CD4-positive, alpha-beta T cell (primary cell): ENCODE results near the gene MIOX. TPM values are rescaled to one million over a fixed set of nuclear protein-coding genes. Genes with fewer than 3 reads are reported as not detected.
A peak's percentile ranks its signal among the peaks of the same experiment; 100 is the strongest.

ENCODE experiments used
- ATAC-seq: fragments of 200-7000 bp; cut with Tn5 transposase; one replicate; pipeline ENCODE4 v1.10.0; 2022; ENCODE audit warnings: mild to moderate bottlenecking; ENCODE audit not compliant: poor library complexity
- CTCF ChIA-PET: fragments of 350-600 bp; sonication (Branson Sonifier 250); formaldehyde crosslinking; loops from one replicate; lab custom pipeline; 2021; ENCODE audit warnings: antibody characterized with exemption, inconsistent platforms; lab: Charles Lee
- POLR2A ChIA-PET: fragments of 350-600 bp; sonication (Branson Sonifier 250); formaldehyde crosslinking; loops from one replicate; lab custom pipeline; 2021; ENCODE audit warnings: antibody characterized with exemption, inconsistent platforms; lab: Charles Lee
- DNase-seq, 14 experiments: peaks; one replicate each; pipeline ENCODE4 v3.0.0-alpha.2; 2013 to 2020; ENCODE audit warnings: mixed read lengths in 2 of 14
- H3K27ac ChIP-seq, 2 donors: one replicate each; pipeline versions ENCODE4 v1.5.1 to v1.7.0; 2013; ENCODE audit warnings: low read length in 2 of 2, low read depth in 1 of 2, mild to moderate bottlenecking in 1 of 2
- H3K27me3 ChIP-seq, 2 experiments: 1 replicate in 1 of 2; 2 replicates in 1 of 2; pipeline versions ENCODE4 v1.6.1 to v1.7.0; 2013; ENCODE audit warnings: low read length in 2 of 2, control low read depth in 1 of 2, mild to moderate bottlenecking in 1 of 2, moderate library complexity in 1 of 2; ENCODE audit not compliant: insufficient read depth in 2 of 2, control insufficient read depth in 1 of 2
- H3K36me3 ChIP-seq: one replicate; pipeline ENCODE4 v1.6.1; 2013; ENCODE audit warnings: low read length, control low read depth; ENCODE audit not compliant: insufficient read depth
- H3K4me1 ChIP-seq: one replicate; pipeline ENCODE4 v1.6.1; 2013; ENCODE audit warnings: low read length, control low read depth; ENCODE audit not compliant: insufficient read depth
- H3K4me3 ChIP-seq: one replicate; pipeline ENCODE4 v1.5.1; 2013; ENCODE audit warnings: mild to moderate bottlenecking, low read length, moderate library complexity
- H3K9me3 ChIP-seq, 2 experiments: 1 replicate in 1 of 2; 2 replicates in 1 of 2; pipeline versions ENCODE4 v1.6.1 to v1.7.0; 2013; ENCODE audit warnings: low read length in 2 of 2, mild to moderate bottlenecking in 2 of 2, control low read depth in 1 of 2, moderate library complexity in 1 of 2; ENCODE audit not compliant: control insufficient read depth in 1 of 2, insufficient read depth in 1 of 2
- H3K27ac Mint-ChIP-seq: one replicate; pipeline ENCODE4 v1.8.0; 2020; ENCODE audit warnings: mixed read lengths
- H3K27me3 Mint-ChIP-seq: one replicate; pipeline ENCODE4 v1.8.0; 2021; ENCODE audit warnings: mixed read lengths
- H3K36me3 Mint-ChIP-seq: one replicate; pipeline ENCODE4 v1.8.0; 2021; ENCODE audit warnings: low read depth, mixed read lengths
- H3K4me1 Mint-ChIP-seq: one replicate; pipeline ENCODE4 v1.8.0; 2021; ENCODE audit warnings: low read depth, mixed read lengths
- H3K4me3 Mint-ChIP-seq: one replicate; pipeline ENCODE4 v1.8.0; 2020; ENCODE audit warnings: mild to moderate bottlenecking, mixed read lengths
- H3K9me3 Mint-ChIP-seq: one replicate; pipeline ENCODE4 v1.8.0; 2020; ENCODE audit warnings: mixed read lengths
- intact Hi-C, 2 experiments: fragments of 100-400 bp; cut with DNase I in 1 of 2; cut with micrococcal nuclease in 1 of 2; formaldehyde crosslinking; loops; one replicate each; pipeline versions ENCODE4 v1.15.1 to v1.9.0; 2023 to 2025; cut with DNase I, micrococcal nuclease
- total RNA-seq, 174 experiments: library from RNA in 2 of 174; stranded (reverse) in 2 of 174; gene quantifications; one replicate each; pipeline ENCODE4 v1.2.3 and lab custom pipeline; 2021 to 2026
- TF ChIP-seq, protein P1 (sequence below): fragments of 200-600 bp; IDR thresholded peaks from one replicate; pipeline ENCODE4 v1.8.0; 2022; ENCODE audit warnings: antibody characterized with exemption, mild to moderate bottlenecking

The MIOX gene
- total RNA-seq, 2 experiments from 2014 or later: not detected

- no peaks in the 10 kb centered on the region for H3K9me3 ChIP-seq
- Mint-ChIP-seq H3K36me3 (peaks cover 51% of the 10 kb centered on the region), H3K4me3 (peak overlapping the region; percentile 89), H3K4me1 (peaks cover 62% of the 10 kb centered on the region), H3K27me3 (no peaks in the 10 kb centered on the region), H3K27ac (peak overlapping the region; percentile 94), H3K9me3 (no peaks in the 10 kb centered on the region)
- intact Hi-C loops: loop anchor here (1.0 to 5.0 kb wide), 3 partner anchors 38 to 58 kb away; partner anchors contain the start of genes LMF2 (in 2 of the 2), NCAPH2 (in 1 of the 2) and SCO2 (in 1 of the 2)
- DNase-seq (peak; percentile 88 to 99 (median 98)), ATAC-seq (peak; percentile 86)
- peaks cover 72% of the 10 kb centered on the region for H3K4me1 ChIP-seq
- ChIA-PET CTCF (interaction anchor here (0.6 to 2.0 kb wide), 10 partner anchors 11 to 162 kb away, joined by 3 to 20 read pairs (median 4); partner anchors contain the start of genes LMF2, NCAPH2 and SCO2), POLR2A (interaction anchor here (0.6 to 3.2 kb wide), 20 partner anchors 9 to 225 kb away, joined by 3 to 39 read pairs (median 6); partner anchors contain the start of genes ADM2, CHKB, LMF2 and NCAPH2)
- H3K27ac ChIP-seq: peak overlapping the region; percentile 82 to 94
- H3K36me3 ChIP-seq: peaks cover 49% of the 10 kb centered on the region
- peak overlapping the region; percentile 49 for H3K4me3 ChIP-seq
- H3K27me3 ChIP-seq: no peaks in the 10 kb centered on the region
- TF ChIP-seq, protein P1, sequence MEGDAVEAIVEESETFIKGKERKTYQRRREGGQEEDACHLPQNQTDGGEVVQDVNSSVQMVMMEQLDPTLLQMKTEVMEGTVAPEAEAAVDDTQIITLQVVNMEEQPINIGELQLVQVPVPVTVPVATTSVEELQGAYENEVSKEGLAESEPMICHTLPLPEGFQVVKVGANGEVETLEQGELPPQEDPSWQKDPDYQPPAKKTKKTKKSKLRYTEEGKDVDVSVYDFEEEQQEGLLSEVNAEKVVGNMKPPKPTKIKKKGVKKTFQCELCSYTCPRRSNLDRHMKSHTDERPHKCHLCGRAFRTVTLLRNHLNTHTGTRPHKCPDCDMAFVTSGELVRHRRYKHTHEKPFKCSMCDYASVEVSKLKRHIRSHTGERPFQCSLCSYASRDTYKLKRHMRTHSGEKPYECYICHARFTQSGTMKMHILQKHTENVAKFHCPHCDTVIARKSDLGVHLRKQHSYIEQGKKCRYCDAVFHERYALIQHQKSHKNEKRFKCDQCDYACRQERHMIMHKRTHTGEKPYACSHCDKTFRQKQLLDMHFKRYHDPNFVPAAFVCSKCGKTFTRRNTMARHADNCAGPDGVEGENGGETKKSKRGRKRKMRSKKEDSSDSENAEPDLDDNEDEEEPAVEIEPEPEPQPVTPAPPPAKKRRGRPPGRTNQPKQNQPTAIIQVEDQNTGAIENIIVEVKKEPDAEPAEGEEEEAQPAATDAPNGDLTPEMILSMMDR: peak; percentile 21
Observed at GRCh38 chr22:50469377-50470305, 17.0 kb upstream of the MIOX start.

DNA sequence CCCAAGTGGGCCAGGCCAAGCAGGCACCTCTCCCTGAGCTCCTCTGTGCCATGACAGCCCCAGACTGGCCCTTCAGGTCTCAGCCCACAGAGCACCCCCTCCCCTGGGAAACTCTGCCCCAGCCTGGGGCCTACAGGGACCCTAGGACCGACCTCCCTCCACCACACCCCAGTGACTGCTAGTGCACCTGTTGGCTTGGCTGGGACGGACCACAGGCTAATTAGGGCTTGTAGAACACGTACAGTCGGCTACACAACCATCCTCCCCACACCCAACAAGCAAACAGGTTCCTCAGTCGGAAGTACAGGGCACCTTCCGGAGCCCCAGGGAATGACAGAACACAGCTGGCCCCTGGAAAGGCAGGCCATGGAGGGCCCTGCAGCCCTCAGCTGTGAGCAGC lies 16.2 kb upstream of the MIOX start:
- intact Hi-C loops: loop anchor here (1.0 to 5.0 kb wide), 3 partner anchors 37 to 57 kb away; partner anchors contain the start of genes LMF2 (in 2 of the 2), NCAPH2 (in 1 of the 2) and SCO2 (in 1 of the 2)
- Mint-ChIP-seq H3K4me1 (peaks cover 64% of the 10 kb centered on the region), H3K27ac (peak overlapping the region; percentile 94), H3K4me3 (peak overlapping the region; percentile 89), H3K9me3 (no peaks in the 10 kb centered on the region), H3K27me3 (no peaks in the 10 kb centered on the region), H3K36me3 (peaks cover 44% of the 10 kb centered on the region)
- DNase-seq: no peak
- ChIA-PET CTCF (interaction anchor here (0.7 to 2.0 kb wide), 7 partner anchors 18 to 150 kb away, joined by 3 to 20 read pairs (median 5); partner anchors contain the start of gene SCO2), POLR2A (interaction anchor here (0.6 to 3.2 kb wide), 15 partner anchors 8 to 226 kb away, joined by 3 to 39 read pairs (median 6); partner anchors contain the start of genes ADM2, CHKB, LMF2 and NCAPH2)
- Histone ChIP-seq H3K27me3 (no peaks in the 10 kb centered on the region), H3K4me3 (peak overlapping the region; percentile 49), H3K4me1 (peaks cover 77% of the 10 kb centered on the region), H3K9me3 (no peaks in the 10 kb centered on the region), H3K36me3 (peaks cover 40% of the 10 kb centered on the region), H3K27ac (peak overlapping the region; percentile 74 to 94)
- ATAC-seq: no peak
- TF ChIP-seq, protein P1: no peak

GRCh38 chr22:50471197-50471847 lies 15.3 kb upstream of the MIOX start:
- ATAC-seq (no peak), DNase-seq (no peak)
- ChIA-PET POLR2A (interaction anchor here (1.3 to 3.2 kb wide), 7 partner anchors 10 to 150 kb away, joined by 3 to 39 read pairs (median 11); partner anchors contain the start of genes ADM2, LMF2, NCAPH2 and SCO2), CTCF (interaction anchor here (0.7 to 1.4 kb wide), 2 partner anchors 19 to 54 kb away, joined by 3 to 5 read pairs; partner anchors contain the start of gene SCO2)
- peak overlapping the region; percentile 74 to 94 for H3K27ac ChIP-seq
- Mint-ChIP-seq H3K27ac (peak overlapping the region; percentile 94), H3K27me3 (no peaks in the 10 kb centered on the region), H3K4me3 (peak overlapping the region; percentile 89), H3K4me1 (peaks cover 66% of the 10 kb centered on the region), H3K36me3 (peaks cover 36% of the 10 kb centered on the region), H3K9me3 (no peaks in the 10 kb centered on the region)
- TF ChIP-seq, protein P1: no peak
- peaks cover 32% of the 10 kb centered on the region for H3K36me3 ChIP-seq
- H3K27me3 ChIP-seq: no peaks in the 10 kb centered on the region
- intact Hi-C loops: loop anchor here in 1 of 2 experiments (5.0 kb wide), 2 partner anchors 36 to 56 kb away; partner anchors contain the start of genes LMF2, NCAPH2 and SCO2
- no peaks in the 10 kb centered on the region for H3K9me3 ChIP-seq
- H3K4me3 ChIP-seq: peak overlapping the region; percentile 49
- H3K4me1 ChIP-seq: peaks cover 80% of the 10 kb centered on the region
